Measurements from ENCODE around the gene LRMDA. TPM values are rescaled to one million over a fixed set of nuclear protein-coding genes. Genes with fewer than 3 reads are reported as not detected.
"Not testable (repeated sequence)": the region's sequence is repeated elsewhere in the genome, so short reads cannot be mapped to it uniquely, and the experiment has no call there.

LRMDA gene
- total RNA-seq, 4 donors from 2014 or later: 1.4 to 23.1 (median 3.6) TPM

GRCh38 chr10:75602341-75602740 lies 170.9 kb downstream of the LRMDA start:
- no peak for TF ChIP-seq POLR2A (IDR thresholded peaks at IDR 0.05)
- no peak for TF ChIP-seq CTCF (IDR thresholded peaks at IDR 0.05)
- no peaks in the 10 kb centered on the region for H3K9me3 ChIP-seq
- H3K36me3 ChIP-seq: no peaks in the 10 kb centered on the region
- H3K27ac ChIP-seq: no peak overlapping the region
- H3K4me3 ChIP-seq: no peak overlapping the region
- no peaks in the 10 kb centered on the region for H3K4me1 ChIP-seq
- no peak for DNase-seq
- H3K27me3 ChIP-seq: no peaks in the 10 kb centered on the region

- Histone ChIP-seq H3K27ac (no peak overlapping the region), H3K27me3 (no peaks in the 10 kb centered on the region), H3K4me3 (no peak overlapping the region), H3K36me3 (no peaks in the 10 kb centered on the region), H3K4me1 (no peaks in the 10 kb centered on the region), H3K9me3 (no peaks in the 10 kb centered on the region)
- DNase-seq: no peak
- no peak for TF ChIP-seq POLR2A (IDR thresholded peaks at IDR 0.05)
- no peak for TF ChIP-seq CTCF (IDR thresholded peaks at IDR 0.05)
Measured at GRCh38 chr10:75605096-75605495, 173.7 kb downstream of the LRMDA start.

- not testable (repeated sequence) for H3K36me3 ChIP-seq, H3K27ac ChIP-seq, DNase-seq, H3K9me3 ChIP-seq, H3K4me3 ChIP-seq, H3K27me3 ChIP-seq, H3K4me1 ChIP-seq
Measured at GRCh38 chr10:75605795-75606194, 174.4 kb downstream of the LRMDA start.

GRCh38 chr10:75606203-75606779 lies 174.9 kb downstream of the LRMDA start:
- Histone ChIP-seq H3K4me1 (peaks cover 0 to 6% (median 0%) of the 10 kb centered on the region in 4 donors), H3K27me3 (no peaks in the 10 kb centered on the region), H3K9me3 (no peaks in the 10 kb centered on the region), H3K36me3 (no peaks in the 10 kb centered on the region), H3K27ac (no peak overlapping the region), H3K4me3 (no peak overlapping the region)
- TF ChIP-seq POLR2A (IDR thresholded peaks at IDR 0.05) (no peak), CTCF (IDR thresholded peaks at IDR 0.05) (no peak)
- no peak for DNase-seq

- TF ChIP-seq CTCF (IDR thresholded peaks at IDR 0.05): no peak
- no peak for TF ChIP-seq POLR2A (IDR thresholded peaks at IDR 0.05)
- no peaks in the 10 kb centered on the region for H3K27me3 ChIP-seq
- H3K27ac ChIP-seq: no peak overlapping the region
- H3K9me3 ChIP-seq: no peaks in the 10 kb centered on the region
- DNase-seq: no peak
- no peaks in the 10 kb centered on the region for H3K36me3 ChIP-seq
- H3K4me3 ChIP-seq: no peak overlapping the region
- peaks cover 0 to 15% (median 0%) of the 10 kb centered on the region in 4 donors for H3K4me1 ChIP-seq
Measured at GRCh38 chr10:75607576-75607975, 176.2 kb downstream of the LRMDA start.

- Histone ChIP-seq H3K27ac (no peak overlapping the region), H3K4me3 (no peak overlapping the region), H3K4me1 (peaks cover 0 to 29% (median 0%) of the 10 kb centered on the region in 4 donors), H3K9me3 (no peaks in the 10 kb centered on the region), H3K27me3 (no peaks in the 10 kb centered on the region), H3K36me3 (no peaks in the 10 kb centered on the region)
- no peak for TF ChIP-seq POLR2A (IDR thresholded peaks at IDR 0.05)
- no peak for TF ChIP-seq CTCF (IDR thresholded peaks at IDR 0.05)
- no peak for DNase-seq
Measured at GRCh38 chr10:75610183-75610582, 178.8 kb downstream of the LRMDA start.
